HepG2 (cell line): ENCODE data around the gene ELL. TPM values are rescaled to one million over a fixed set of nuclear protein-coding genes. Genes with fewer than 3 reads are reported as not detected.

Experiments
- ATAC-seq: fragments of 200-7000 bp; cut with Tn5 transposase; 3 replicates; pipeline ENCODE4 v1.9.1; 2020; ENCODE audit warnings: mild to moderate bottlenecking, moderate library complexity
- BruUV-seq: library from RNA; stranded (reverse); fragments of 400-500 nt; replicated peaks from 2 replicates; lab custom pipeline; 2021; lab: Mats Ljungman, UMichigan
- CTCF ChIA-PET: fragments of 300-600 bp; formaldehyde crosslinking; extraction: SDS; loops from one replicate; lab custom pipeline; 2021; ENCODE audit warnings: low total read pairs, inconsistent platforms, low intra/inter-chr PET ratio; lab: Yijun Ruan, JAX
- POLR2A ChIA-PET: fragments of 350-600 bp; sonication (Branson Sonifier 250); formaldehyde crosslinking; loops from one replicate; lab custom pipeline; 2020; ENCODE audit warnings: antibody characterized with exemption, inconsistent platforms; lab: Yijun Ruan, JAX
- DNase-seq: peaks from one replicate; pipeline ENCODE4 v3.0.0-alpha.2; 2015; ENCODE audit warnings: low spot score
- FAIRE-seq: peaks from 3 replicates; lab custom pipeline; 2011; peaks lifted over from hg19 to GRCh38; lab: Jason Lieb, UNC
- H2AFZ ChIP-seq: one replicate; pipeline ENCODE4 v1.6.1; 2011; ENCODE audit warnings: low read length, inconsistent platforms
- H3K27ac ChIP-seq: fragments of 300-600 bp; 3 replicates; pipeline ENCODE4 v1.8.0; 2011; ENCODE audit warnings: mixed run types, mild to moderate bottlenecking, mixed read lengths, low read length, inconsistent platforms; ENCODE audit not compliant: insufficient read depth; ENCODE audit errors: extremely low read length
- H3K27me3 ChIP-seq, 2 experiments: fragments of 200-600 bp in 1 of 2; 2 replicates in 1 of 2; 3 replicates in 1 of 2; pipeline versions ENCODE4 v1.6.0 to v1.8.0; 2011; ENCODE audit warnings: low read length in 2 of 2, mild to moderate bottlenecking in 2 of 2, moderate library complexity in 2 of 2, inconsistent platforms in 1 of 2; ENCODE audit not compliant: insufficient read depth in 2 of 2, control insufficient read depth in 1 of 2
- H3K36me3 ChIP-seq, 2 experiments: fragments of 200-600 bp in 1 of 2; replicated peaks in 1 of 2; 2 replicates in 1 of 2; 3 replicates in 1 of 2; pipeline versions ENCODE4 v1.5.1 to v1.8.0; 2011; ENCODE audit warnings: low read length in 2 of 2, inconsistent platforms in 1 of 2; ENCODE audit not compliant: insufficient read depth in 2 of 2, control insufficient read depth in 1 of 2
- H3K4me1 ChIP-seq: 2 replicates; pipeline ENCODE4 v1.5.1; 2012; ENCODE audit warnings: low read length, inconsistent platforms; ENCODE audit not compliant: insufficient read depth
- H3K4me2 ChIP-seq: 2 replicates; pipeline ENCODE4 v1.6.0; 2011; ENCODE audit warnings: low read depth, low read length, inconsistent platforms
- H3K4me3 ChIP-seq, 3 experiments: fragments of 200-600 bp in 1 of 3; sonication (generic), shearing (Covaris generic) in 1 of 3; replicated peaks in 1 of 3; 2 replicates each; pipeline ENCODE4 v1.5.1; 2011 to 2016; ENCODE audit warnings: low read length in 3 of 3, inconsistent platforms in 2 of 3, low read depth in 2 of 3, mild to moderate bottlenecking in 2 of 3, control low read depth in 1 of 3, mixed read lengths in 1 of 3; ENCODE audit not compliant: insufficient read depth in 1 of 3
- H3K79me2 ChIP-seq: one replicate; pipeline ENCODE4 v1.6.1; 2011; ENCODE audit warnings: low read length, inconsistent platforms; ENCODE audit not compliant: insufficient read depth
- H3K9ac ChIP-seq: 2 replicates; pipeline ENCODE4 v1.6.0; 2011; ENCODE audit warnings: mild to moderate bottlenecking, low read depth, low read length, inconsistent platforms; ENCODE audit not compliant: insufficient read depth
- H3K9me3 ChIP-seq: 2 replicates; pipeline ENCODE4 v1.5.1; 2012; ENCODE audit warnings: mild to moderate bottlenecking, low read length
- H4K20me1 ChIP-seq: 2 replicates; pipeline ENCODE4 v1.6.0; 2011; ENCODE audit warnings: inconsistent platforms, mild to moderate bottlenecking, low read length, moderate library complexity; ENCODE audit not compliant: insufficient read depth
- HMG20B ChIP-seq: conservative IDR thresholded peaks from 2 replicates; pipeline ENCODE4 v1.6.1; 2016; ENCODE audit warnings: missing genetic modification reagents, missing compliant biosample characterization
- MTA1 ChIP-seq: sonication (generic); formaldehyde crosslinking; IDR thresholded peaks from 2 replicates; pipeline ENCODE4 v1.4.0; 2020; ENCODE audit warnings: missing genetic modification reagents, mild to moderate bottlenecking, borderline replicate concordance
- MYC ChIP-seq: sonication (generic); formaldehyde crosslinking; IDR thresholded peaks from 2 replicates; pipeline ENCODE4 v1.9.0; 2021; ENCODE audit warnings: missing genetic modification reagents, borderline replicate concordance
- NR2C2 ChIP-seq: sonication (generic); formaldehyde crosslinking; IDR thresholded peaks from 2 replicates; pipeline ENCODE4 v1.4.0; 2020; ENCODE audit warnings: missing genetic modification reagents, mild to moderate bottlenecking, moderate library complexity, borderline replicate concordance
- SMAD9 ChIP-seq: sonication (generic); formaldehyde crosslinking; IDR thresholded peaks from 2 replicates; pipeline ENCODE4 v1.5.1; 2020; ENCODE audit warnings: mild to moderate bottlenecking, missing genetic modification reagents
- ZBTB1 ChIP-seq: sonication (generic); formaldehyde crosslinking; IDR thresholded peaks from 2 replicates; pipeline ENCODE4 v1.4.0; 2020; ENCODE audit warnings: missing genetic modification reagents, borderline replicate concordance
- ZNF607 ChIP-seq: sonication (generic); formaldehyde crosslinking; IDR thresholded peaks from 2 replicates; pipeline ENCODE4 v1.5.1; 2020; ENCODE audit warnings: missing genetic modification reagents, mild to moderate bottlenecking, borderline replicate concordance
- WGBS: methylation state at CpG from one replicate; pipeline ENCODE4 v1.1.6; 2017; ENCODE audit warnings: low lambda C conversion rate; 5-methylcytosine and 5-hydroxymethylcytosine counted together
- in situ Hi-C: cut with HindIII; loops from 2 replicates; pipeline ENCODE4 v1.10.0; 2017; ENCODE audit warnings: low pct_unique_long_range_greater_than_20kb; ENCODE audit not compliant: extremely low pct_ligation_motif_present
- intact Hi-C: fragments of 100-400 bp; cut with micrococcal nuclease; formaldehyde crosslinking; loops from one replicate; pipeline ENCODE4 v1.10.0; 2022; ENCODE audit not compliant: unreplicated experiment
- polyA plus RNA-seq, 8 experiments: library from polyadenylated mRNA; depleted of rRNA in 3 of 8; stranded (reverse) in 7 of 8; unstranded in 1 of 8; fragments of >200 nt; fragmentation: Illumina TruSeq in 4 of 8; extraction: Trizol in 4 of 8; gene quantifications; 2 replicates each; pipeline versions ENCODE4 v1.2.1 to v1.2.3, GENCODE V29; 2011 to 2016; ENCODE audit warnings: low read depth in 4 of 8, missing spikeins in 1 of 8, mixed read lengths in 1 of 8; ENCODE audit not compliant: insufficient read depth in 1 of 8
- total RNA-seq, 5 experiments: library from RNA; depleted of rRNA; stranded (reverse); fragments of >200 nt; fragmentation: Illumina TruSeq; extraction: Trizol; gene quantifications; 2 replicates each; pipeline ENCODE4 v1.2.3, GENCODE V29; 2016; ENCODE audit warnings: low read depth in 1 of 5
- TF ChIP-seq, protein P1 (sequence below): sonication (generic); formaldehyde crosslinking; IDR thresholded peaks from 2 replicates; pipeline ENCODE4 v1.8.0; 2022; ENCODE audit warnings: missing genetic modification reagents, mild to moderate bottlenecking, moderate library complexity, borderline replicate concordance
- TF ChIP-seq, protein P2 (sequence below): conservative IDR thresholded peaks from 2 replicates; pipeline ENCODE4 v1.6.1; 2018; ENCODE audit warnings: missing genetic modification reagents
- TF ChIP-seq, protein P3 (sequence below), 2 experiments: sonication (generic) in 1 of 2; formaldehyde crosslinking in 1 of 2; IDR thresholded peaks; 2 replicates each; pipeline versions ENCODE4 v1.4.0 to v1.6.1; 2016 to 2020; ENCODE audit warnings: borderline replicate concordance in 1 of 2, low read depth in 1 of 2, mild to moderate bottlenecking in 1 of 2, missing genetic modification reagents in 1 of 2
- TF ChIP-seq, protein P4 (sequence below): sonication (generic); formaldehyde crosslinking; IDR thresholded peaks from 2 replicates; pipeline ENCODE4 v1.4.0; 2020; ENCODE audit warnings: missing genetic modification reagents

The ELL gene
- total and polyA plus RNA-seq, 2 of the 13 experiments (the other 11 are each of a cell fraction or from before 2014, with no cell fraction given): 3.7 to 5.4 TPM

DNA sequence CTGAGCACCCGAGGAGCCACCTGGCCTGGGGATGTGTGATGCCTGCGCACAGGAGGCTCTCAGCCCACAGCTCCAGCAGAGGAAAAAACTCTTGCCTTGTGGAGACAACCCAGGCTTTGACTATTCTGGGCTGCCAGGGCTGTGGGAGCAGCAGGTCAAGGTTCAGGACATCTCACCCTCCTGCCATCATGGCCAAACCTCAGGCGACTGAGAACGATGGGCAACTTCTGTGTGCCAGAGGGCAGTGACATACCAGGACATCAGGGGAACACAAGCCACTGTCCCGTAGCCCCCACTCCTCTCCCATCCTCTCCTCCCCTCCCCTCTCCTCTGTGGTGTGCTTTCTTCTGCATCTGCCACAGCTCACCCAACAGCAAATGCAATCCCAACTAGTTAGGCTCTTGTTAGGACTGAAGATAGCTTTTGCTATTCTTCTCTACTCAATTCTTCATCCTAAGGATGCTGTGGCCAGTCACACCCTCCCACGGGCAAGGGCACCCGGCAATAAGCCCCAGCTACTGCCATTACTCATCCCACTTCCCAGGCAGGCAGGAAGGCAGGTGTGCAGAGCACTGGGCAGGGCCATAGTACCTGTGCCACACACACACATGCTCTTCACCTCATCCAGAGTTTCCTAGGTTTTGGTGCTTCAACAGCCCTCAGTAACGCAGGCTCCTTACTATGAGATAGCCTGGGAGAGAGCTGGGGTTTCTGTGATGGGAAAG lies 16.8 kb downstream of the ELL start:
- H3K27me3 ChIP-seq: no peaks in the 10 kb centered on the region
- FAIRE-seq (no peak), DNase-seq (no peak), ATAC-seq (no peak; the same call in 2 of the 3 replicates)
- H2AFZ ChIP-seq: no peak overlapping the region
- peak overlapping the region; percentile 76 for H3K4me2 ChIP-seq
- peaks cover 82% of the 10 kb centered on the region for H4K20me1 ChIP-seq
- peaks cover 75% of the 10 kb centered on the region for H3K4me1 ChIP-seq
- peak overlapping the region; percentile 56 for H3K27ac ChIP-seq
- no peaks in the 10 kb centered on the region for H3K9me3 ChIP-seq
- WGBS: 9% methylated on average over 4 of the region's 8 CpGs
- POLR2A ChIA-PET: interaction anchor here (0.9 to 2.2 kb wide), 12 partner anchors 8 to 84 kb away, joined by 3 to 16 read pairs (median 4); partner anchors contain the start of genes ELL, KXD1 and UBA52
- intact Hi-C loops (loop anchor here (5.0 kb wide), 1 partner anchor 38 kb away; no protein-coding TSS in a partner anchor), in situ Hi-C loops (no loop called here)
- H3K79me2 ChIP-seq: peaks cover 98% of the 10 kb centered on the region
- no peak overlapping the region for H3K9ac ChIP-seq
- H3K4me3 ChIP-seq: peak overlapping the region in 1 of 3 experiments; percentile 56; a peak in 3 of 6 replicates
- CTCF ChIA-PET: no interaction called here
- BruUV-seq: no TSS peak
- H3K36me3 ChIP-seq: peaks cover 0 to 6% of the 10 kb centered on the region in 2 experiments; a peak in 1 of 5 replicates
- TF ChIP-seq SMAD9 (no peak), MYC (0 out of 2 replicates have a peak, but pooled peaks have one; percentile 5), NR2C2 (peak; percentile 29; the same call in 1 of the 2 replicates), ZBTB1 (CRISPR knock-in tag) (no peak), MTA1 (CRISPR knock-in tag) (0 out of 2 replicates have a peak, but pooled peaks have one; percentile 18), HMG20B (CRISPR knock-in tag) (no peak), ZNF607 (CRISPR knock-in tag) (0 out of 2 replicates have a peak, but pooled peaks have one; percentile 25)
- TF ChIP-seq, protein P1, sequence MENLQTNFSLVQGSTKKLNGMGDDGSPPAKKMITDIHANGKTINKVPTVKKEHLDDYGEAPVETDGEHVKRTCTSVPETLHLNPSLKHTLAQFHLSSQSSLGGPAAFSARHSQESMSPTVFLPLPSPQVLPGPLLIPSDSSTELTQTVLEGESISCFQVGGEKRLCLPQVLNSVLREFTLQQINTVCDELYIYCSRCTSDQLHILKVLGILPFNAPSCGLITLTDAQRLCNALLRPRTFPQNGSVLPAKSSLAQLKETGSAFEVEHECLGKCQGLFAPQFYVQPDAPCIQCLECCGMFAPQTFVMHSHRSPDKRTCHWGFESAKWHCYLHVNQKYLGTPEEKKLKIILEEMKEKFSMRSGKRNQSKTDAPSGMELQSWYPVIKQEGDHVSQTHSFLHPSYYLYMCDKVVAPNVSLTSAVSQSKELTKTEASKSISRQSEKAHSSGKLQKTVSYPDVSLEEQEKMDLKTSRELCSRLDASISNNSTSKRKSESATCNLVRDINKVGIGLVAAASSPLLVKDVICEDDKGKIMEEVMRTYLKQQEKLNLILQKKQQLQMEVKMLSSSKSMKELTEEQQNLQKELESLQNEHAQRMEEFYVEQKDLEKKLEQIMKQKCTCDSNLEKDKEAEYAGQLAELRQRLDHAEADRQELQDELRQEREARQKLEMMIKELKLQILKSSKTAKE (CRISPR knock-in tag): peak; percentile 22; the same call in 1 of the 2 replicates
- TF ChIP-seq, protein P2, sequence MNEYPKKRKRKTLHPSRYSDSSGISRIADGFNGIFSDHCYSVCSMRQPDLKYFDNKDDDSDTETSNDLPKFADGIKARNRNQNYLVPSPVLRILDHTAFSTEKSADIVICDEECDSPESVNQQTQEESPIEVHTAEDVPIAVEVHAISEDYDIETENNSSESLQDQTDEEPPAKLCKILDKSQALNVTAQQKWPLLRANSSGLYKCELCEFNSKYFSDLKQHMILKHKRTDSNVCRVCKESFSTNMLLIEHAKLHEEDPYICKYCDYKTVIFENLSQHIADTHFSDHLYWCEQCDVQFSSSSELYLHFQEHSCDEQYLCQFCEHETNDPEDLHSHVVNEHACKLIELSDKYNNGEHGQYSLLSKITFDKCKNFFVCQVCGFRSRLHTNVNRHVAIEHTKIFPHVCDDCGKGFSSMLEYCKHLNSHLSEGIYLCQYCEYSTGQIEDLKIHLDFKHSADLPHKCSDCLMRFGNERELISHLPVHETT: no peak
- TF ChIP-seq, protein P3, sequence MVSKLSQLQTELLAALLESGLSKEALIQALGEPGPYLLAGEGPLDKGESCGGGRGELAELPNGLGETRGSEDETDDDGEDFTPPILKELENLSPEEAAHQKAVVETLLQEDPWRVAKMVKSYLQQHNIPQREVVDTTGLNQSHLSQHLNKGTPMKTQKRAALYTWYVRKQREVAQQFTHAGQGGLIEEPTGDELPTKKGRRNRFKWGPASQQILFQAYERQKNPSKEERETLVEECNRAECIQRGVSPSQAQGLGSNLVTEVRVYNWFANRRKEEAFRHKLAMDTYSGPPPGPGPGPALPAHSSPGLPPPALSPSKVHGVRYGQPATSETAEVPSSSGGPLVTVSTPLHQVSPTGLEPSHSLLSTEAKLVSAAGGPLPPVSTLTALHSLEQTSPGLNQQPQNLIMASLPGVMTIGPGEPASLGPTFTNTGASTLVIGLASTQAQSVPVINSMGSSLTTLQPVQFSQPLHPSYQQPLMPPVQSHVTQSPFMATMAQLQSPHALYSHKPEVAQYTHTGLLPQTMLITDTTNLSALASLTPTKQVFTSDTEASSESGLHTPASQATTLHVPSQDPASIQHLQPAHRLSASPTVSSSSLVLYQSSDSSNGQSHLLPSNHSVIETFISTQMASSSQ (IDR thresholded peaks at IDR 0.05; ENCODE audit: low read depth): no peak
- TF ChIP-seq, protein P3 (CRISPR knock-in tag; IDR thresholded peaks at IDR 0.05; ENCODE audit: borderline replicate concordance): 0 out of 2 replicates have a peak, but pooled peaks have one; percentile 36
- TF ChIP-seq, protein P4, sequence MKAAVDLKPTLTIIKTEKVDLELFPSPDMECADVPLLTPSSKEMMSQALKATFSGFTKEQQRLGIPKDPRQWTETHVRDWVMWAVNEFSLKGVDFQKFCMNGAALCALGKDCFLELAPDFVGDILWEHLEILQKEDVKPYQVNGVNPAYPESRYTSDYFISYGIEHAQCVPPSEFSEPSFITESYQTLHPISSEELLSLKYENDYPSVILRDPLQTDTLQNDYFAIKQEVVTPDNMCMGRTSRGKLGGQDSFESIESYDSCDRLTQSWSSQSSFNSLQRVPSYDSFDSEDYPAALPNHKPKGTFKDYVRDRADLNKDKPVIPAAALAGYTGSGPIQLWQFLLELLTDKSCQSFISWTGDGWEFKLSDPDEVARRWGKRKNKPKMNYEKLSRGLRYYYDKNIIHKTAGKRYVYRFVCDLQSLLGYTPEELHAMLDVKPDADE (CRISPR knock-in tag): no peak
